ENCODE measurements around the gene PAN3. TPM values are rescaled to one million over a fixed set of nuclear protein-coding genes. Genes with fewer than 3 reads are reported as not detected.

The PAN3 gene
- total and polyA plus RNA-seq, 2 donors: 13.5 to 53.3 TPM

DNA sequence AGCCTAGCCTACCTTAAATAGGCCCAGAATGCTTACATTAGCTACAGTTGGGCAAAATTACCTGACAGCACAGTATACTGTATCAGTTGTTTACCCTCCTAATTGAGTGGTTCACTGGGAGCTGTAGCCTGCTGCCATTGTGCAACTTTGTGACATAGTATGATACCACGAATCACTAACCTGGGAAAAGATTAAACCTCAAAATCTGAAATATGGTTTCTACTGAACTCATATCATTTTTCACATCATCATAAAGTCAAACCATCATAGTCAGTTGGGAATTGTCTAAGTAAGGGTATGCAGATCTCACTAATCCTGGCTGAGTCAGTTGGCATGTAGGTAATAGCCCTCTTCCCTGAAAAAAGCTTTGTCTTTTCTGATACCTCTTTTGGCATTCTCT lies 9.2 kb downstream of the PAN3 start:
- no peak overlapping the region for H3K27ac ChIP-seq (ENCODE audit: low read depth)
- H3K4me3 ChIP-seq (ENCODE audit: low read depth, low read length): no peak overlapping the region
- DNase-seq (ENCODE audit: extremely low spot score): no peak
- no peaks in the 10 kb centered on the region for H3K36me3 ChIP-seq (ENCODE audit: insufficient read depth)
- no peaks in the 10 kb centered on the region for H3K4me1 ChIP-seq (ENCODE audit: insufficient read depth)
- WGBS: 78% methylated on average over 1 of the region's 1 CpG

DNA sequence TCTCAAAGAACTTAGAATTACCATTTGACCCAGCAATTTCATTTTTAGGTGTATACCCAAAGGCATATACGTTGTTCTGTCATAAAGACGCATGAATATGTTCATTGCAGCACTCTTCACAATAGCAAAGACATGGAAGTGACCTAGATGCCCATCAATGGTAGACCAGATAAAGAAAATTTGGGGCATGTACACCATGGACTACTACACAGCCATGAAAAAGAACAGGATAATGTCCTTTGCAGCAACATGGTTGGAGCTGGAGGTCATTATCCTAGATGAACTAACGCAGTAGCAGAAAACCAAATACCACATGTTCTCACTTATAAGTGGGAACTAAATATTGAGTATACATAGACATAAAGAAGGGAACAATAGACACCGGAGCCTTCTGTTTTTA lies 20.7 kb downstream of the PAN3 start:
- Histone ChIP-seq H3K36me3 (ENCODE audit: insufficient read depth) (no peaks in the 10 kb centered on the region), H3K4me1 (ENCODE audit: insufficient read depth) (peaks cover 3% of the 10 kb centered on the region), H3K27ac (ENCODE audit: low read depth) (no peak overlapping the region), H3K4me3 (ENCODE audit: low read depth, low read length) (no peak overlapping the region)
- DNase-seq (ENCODE audit: extremely low spot score): no peak
- 98% methylated on average over 4 of the region's 4 CpGs for WGBS

DNA sequence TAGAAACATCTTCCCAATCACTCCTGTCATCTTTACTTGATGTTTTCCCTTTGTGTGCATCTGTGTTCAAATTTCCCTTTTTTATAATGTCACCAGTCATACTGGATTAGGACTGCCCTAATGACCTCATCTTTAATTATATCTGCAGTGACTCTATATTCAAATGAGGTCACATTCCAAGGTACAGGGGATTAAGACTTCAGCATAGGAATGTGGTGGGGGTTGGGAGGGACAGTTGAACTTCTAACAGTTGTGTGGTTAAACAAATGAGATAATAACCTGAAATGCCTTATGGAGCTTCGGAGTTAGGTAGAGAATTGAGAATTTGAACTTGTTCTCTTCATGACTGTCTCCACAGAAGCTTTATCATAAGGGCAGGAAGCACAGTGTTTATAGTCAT lies 23.0 kb downstream of the PAN3 start:
- Histone ChIP-seq H3K27ac (ENCODE audit: low read depth) (no peak overlapping the region), H3K4me3 (ENCODE audit: low read depth, low read length) (no peak overlapping the region), H3K4me1 (ENCODE audit: insufficient read depth) (peaks cover 4% of the 10 kb centered on the region), H3K36me3 (ENCODE audit: insufficient read depth) (no peaks in the 10 kb centered on the region)
- 39% methylated on average over 1 of the region's 1 CpG for WGBS
- no peak for DNase-seq (ENCODE audit: extremely low spot score)

- Histone ChIP-seq H3K36me3 (ENCODE audit: insufficient read depth) (no peaks in the 10 kb centered on the region), H3K4me3 (ENCODE audit: low read depth, low read length) (no peak overlapping the region), H3K4me1 (ENCODE audit: insufficient read depth) (peaks cover 4% of the 10 kb centered on the region), H3K27ac (ENCODE audit: low read depth) (no peak overlapping the region)
- no peak for DNase-seq (ENCODE audit: extremely low spot score)
- 86% methylated on average over 4 of the region's 4 CpGs for WGBS
These were observed 25.2 kb downstream of the PAN3 start for GRCh38 chr13:28163587-28163986.

DNA sequence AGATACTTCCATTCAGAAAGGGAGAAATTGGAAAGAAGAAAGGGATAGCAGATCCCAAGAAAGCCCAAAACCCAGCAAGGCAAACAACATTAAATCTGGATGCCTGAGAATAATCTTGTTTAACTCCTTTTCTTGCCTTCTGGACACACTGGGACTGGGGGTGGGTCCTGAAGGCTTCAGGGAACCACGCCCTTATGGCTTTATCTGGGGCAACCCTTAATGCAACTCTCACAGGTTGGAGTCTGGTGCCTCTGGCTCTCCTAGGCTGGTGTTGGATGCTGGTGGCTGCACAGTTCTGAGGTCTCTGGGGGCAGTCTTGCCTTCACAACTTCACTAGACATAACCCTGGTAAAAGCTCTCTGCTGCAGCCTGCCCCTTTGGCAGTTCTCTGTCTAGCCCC lies 27.9 kb downstream of the PAN3 start:
- WGBS: 98% methylated on average over 1 of the region's 1 CpG
- H3K27ac ChIP-seq (ENCODE audit: low read depth): no peak overlapping the region

DNA sequence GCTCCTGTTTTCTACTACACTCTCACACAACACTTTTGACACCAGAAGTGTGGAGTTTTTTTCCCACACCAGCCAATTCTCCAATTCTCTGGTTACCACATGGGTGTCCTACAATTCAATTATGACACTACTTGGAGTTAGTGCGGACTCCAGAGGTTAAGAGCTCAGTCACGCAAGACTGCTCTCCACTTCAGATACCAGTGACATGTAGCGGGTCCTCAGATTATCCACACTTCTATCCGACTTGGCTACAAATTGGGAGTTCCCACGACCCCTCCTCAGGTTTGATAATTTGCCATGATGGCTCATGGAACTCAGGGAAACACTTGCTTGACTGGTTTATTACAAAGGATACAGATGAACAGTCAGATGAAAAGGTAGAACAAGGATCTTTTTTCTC lies 32.9 kb downstream of the PAN3 start:
- 97% methylated on average over 5 of the region's 5 CpGs for WGBS
- Histone ChIP-seq H3K27ac (ENCODE audit: low read depth) (no peak overlapping the region), H3K4me1 (ENCODE audit: insufficient read depth) (peaks cover under 1% of the 10 kb centered on the region), H3K4me3 (ENCODE audit: low read depth, low read length) (no peak overlapping the region), H3K36me3 (ENCODE audit: insufficient read depth) (no peaks in the 10 kb centered on the region)
- DNase-seq (ENCODE audit: extremely low spot score): no peak

More for the DNA sequence above, 27.9 kb downstream of the PAN3 start:
- H3K36me3 ChIP-seq (ENCODE audit: insufficient read depth): no peaks in the 10 kb centered on the region
- peaks cover 4% of the 10 kb centered on the region for H3K4me1 ChIP-seq (ENCODE audit: insufficient read depth)
- H3K4me3 ChIP-seq (ENCODE audit: low read depth, low read length): no peak overlapping the region
- no peak for DNase-seq (ENCODE audit: extremely low spot score)

DNA sequence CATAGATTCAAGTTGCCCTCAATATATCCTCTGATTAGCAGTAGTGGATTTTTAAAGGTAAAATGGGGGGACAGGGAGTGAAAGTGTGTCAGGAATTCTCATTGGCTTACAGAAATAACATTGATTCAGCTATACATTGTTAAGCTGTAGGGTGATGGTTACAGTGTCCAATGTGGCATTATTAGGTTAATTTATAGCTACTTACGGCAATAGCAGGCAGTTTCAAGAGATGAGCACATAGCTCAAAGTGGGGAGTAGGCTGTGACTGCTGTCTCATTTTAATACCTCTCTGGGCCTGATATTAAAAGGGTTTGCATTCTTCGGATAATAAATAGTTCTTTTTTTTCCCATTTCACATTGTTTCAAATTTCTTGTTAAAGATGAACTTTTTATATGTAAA lies 34.6 kb downstream of the PAN3 start:
- Histone ChIP-seq H3K4me1 (ENCODE audit: insufficient read depth) (no peaks in the 10 kb centered on the region), H3K36me3 (ENCODE audit: insufficient read depth) (no peaks in the 10 kb centered on the region), H3K4me3 (ENCODE audit: low read depth, low read length) (no peak overlapping the region), H3K27ac (ENCODE audit: low read depth) (no peak overlapping the region)
- WGBS: 48% methylated on average over 2 of the region's 2 CpGs
- no peak for DNase-seq (ENCODE audit: extremely low spot score)

- Histone ChIP-seq H3K4me1 (ENCODE audit: insufficient read depth) (no peaks in the 10 kb centered on the region), H3K27ac (ENCODE audit: low read depth) (no peak overlapping the region), H3K36me3 (ENCODE audit: insufficient read depth) (no peaks in the 10 kb centered on the region), H3K4me3 (ENCODE audit: low read depth, low read length) (no peak overlapping the region)
- DNase-seq (ENCODE audit: extremely low spot score): no peak
These were observed 35.4 kb downstream of the PAN3 start for GRCh38 chr13:28173793-28174192.

DNA sequence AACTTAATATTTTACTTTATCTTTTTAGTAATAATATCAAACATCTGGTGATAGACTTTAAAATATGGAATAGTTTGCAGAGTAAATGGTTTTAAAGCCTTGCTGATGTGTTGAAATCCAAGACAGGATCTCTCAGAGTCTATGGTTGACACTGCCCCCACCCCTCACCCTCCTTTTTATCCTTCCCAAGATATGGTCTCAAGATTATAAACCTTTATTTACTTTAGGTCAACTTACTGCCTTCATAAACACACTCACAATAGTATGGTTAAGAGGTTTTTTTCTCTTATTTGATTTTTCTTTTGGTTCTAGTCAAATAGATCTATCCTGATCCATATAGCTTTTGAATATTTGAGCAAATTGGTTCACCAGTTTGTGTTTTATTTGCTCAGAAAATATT lies 39.0 kb downstream of the PAN3 start:
- H3K4me3 ChIP-seq (ENCODE audit: low read depth, low read length): no peak overlapping the region
- no peaks in the 10 kb centered on the region for H3K4me1 ChIP-seq (ENCODE audit: insufficient read depth)
- DNase-seq (ENCODE audit: extremely low spot score): no peak
- H3K36me3 ChIP-seq (ENCODE audit: insufficient read depth): no peaks in the 10 kb centered on the region
- no peak overlapping the region for H3K27ac ChIP-seq (ENCODE audit: low read depth)

- Histone ChIP-seq H3K4me1 (ENCODE audit: insufficient read depth) (no peaks in the 10 kb centered on the region), H3K27ac (ENCODE audit: low read depth) (no peak overlapping the region), H3K4me3 (ENCODE audit: low read depth, low read length) (no peak overlapping the region), H3K36me3 (ENCODE audit: insufficient read depth) (no peaks in the 10 kb centered on the region)
- WGBS: 89% methylated on average over 1 of the region's 1 CpG
- DNase-seq (ENCODE audit: extremely low spot score): no peak
These were observed 39.5 kb downstream of the PAN3 start for GRCh38 chr13:28177877-28178276.

DNA sequence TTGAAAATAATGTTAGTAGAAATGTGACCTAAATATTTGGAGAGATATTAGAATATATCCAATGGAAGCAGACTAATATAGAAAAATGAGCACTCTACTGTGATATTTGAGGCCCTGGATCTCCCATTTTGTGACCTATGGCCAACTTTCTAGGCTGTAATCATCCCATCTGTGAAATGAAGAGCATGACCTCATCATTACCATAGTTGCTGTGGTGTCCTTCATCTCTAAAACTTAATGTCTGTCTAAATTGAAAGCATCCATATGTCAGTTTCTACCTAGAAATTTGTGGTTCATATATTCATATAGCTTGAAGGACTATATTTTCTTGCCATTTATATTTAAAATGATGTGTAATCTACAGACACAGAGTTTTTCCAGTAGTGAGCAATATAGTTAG lies 41.6 kb downstream of the PAN3 start:
- DNase-seq (ENCODE audit: extremely low spot score): no peak
- no peaks in the 10 kb centered on the region for H3K4me1 ChIP-seq (ENCODE audit: insufficient read depth)
- no peak overlapping the region for H3K4me3 ChIP-seq (ENCODE audit: low read depth, low read length)
- no peaks in the 10 kb centered on the region for H3K36me3 ChIP-seq (ENCODE audit: insufficient read depth)
- H3K27ac ChIP-seq (ENCODE audit: low read depth): no peak overlapping the region

DNA sequence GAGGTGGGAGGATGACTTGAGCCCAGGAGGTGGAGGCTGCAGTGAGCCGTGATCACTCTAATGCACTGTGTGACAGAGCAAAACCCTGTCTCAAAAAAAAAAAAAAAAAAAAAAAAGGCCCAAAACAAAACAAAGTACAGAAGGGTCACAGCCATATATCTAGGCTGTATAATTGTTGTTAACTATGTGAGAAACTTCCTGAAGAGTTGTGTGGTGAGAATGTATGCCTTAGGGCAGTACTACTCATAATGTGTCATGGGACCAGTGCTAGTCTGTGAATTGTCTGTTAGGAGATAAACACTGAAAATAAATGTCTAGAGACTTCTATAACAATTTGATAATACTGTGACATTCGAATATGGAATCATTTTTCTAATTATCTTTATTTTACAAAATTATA lies 43.1 kb downstream of the PAN3 start:
- no peak for DNase-seq (ENCODE audit: extremely low spot score)
- no peak overlapping the region for H3K4me3 ChIP-seq (ENCODE audit: low read depth, low read length)
- H3K27ac ChIP-seq (ENCODE audit: low read depth): no peak overlapping the region
- H3K4me1 ChIP-seq (ENCODE audit: insufficient read depth): no peaks in the 10 kb centered on the region
- no peaks in the 10 kb centered on the region for H3K36me3 ChIP-seq (ENCODE audit: insufficient read depth)
- 92% methylated on average over 2 of the region's 2 CpGs for WGBS

GRCh38 chr13:28185256-28185655 lies 46.9 kb downstream of the PAN3 start:
- no peak overlapping the region for H3K4me3 ChIP-seq (ENCODE audit: low read depth, low read length)
- DNase-seq (ENCODE audit: extremely low spot score): no peak
- WGBS: 64% methylated on average over 2 of the region's 2 CpGs
- no peaks in the 10 kb centered on the region for H3K36me3 ChIP-seq (ENCODE audit: insufficient read depth)
- no peaks in the 10 kb centered on the region for H3K4me1 ChIP-seq (ENCODE audit: insufficient read depth)
- no peak overlapping the region for H3K27ac ChIP-seq (ENCODE audit: low read depth)

DNA sequence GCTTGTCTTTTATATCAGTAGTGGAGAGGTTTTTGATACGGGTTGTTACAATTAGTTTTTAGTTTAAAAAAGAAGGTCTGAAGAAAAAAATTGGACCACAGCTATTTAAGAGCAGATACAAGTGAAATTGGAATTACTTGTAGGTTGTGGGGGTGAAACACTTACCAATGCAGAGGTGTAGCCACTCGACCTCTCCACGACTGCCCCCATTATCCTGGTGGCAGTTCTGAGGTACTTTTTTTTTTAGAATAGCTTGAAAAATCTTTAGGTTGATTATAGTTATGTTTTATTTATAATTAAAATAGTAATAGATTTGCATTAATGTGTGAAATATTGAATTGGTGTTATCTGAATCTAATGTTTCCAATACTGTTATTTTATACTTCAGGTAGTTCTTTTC lies 60.7 kb downstream of the PAN3 start:
- Histone ChIP-seq H3K4me3 (ENCODE audit: low read depth, low read length) (no peak overlapping the region), H3K27ac (ENCODE audit: low read depth) (no peak overlapping the region), H3K36me3 (ENCODE audit: insufficient read depth) (no peaks in the 10 kb centered on the region), H3K4me1 (ENCODE audit: insufficient read depth) (no peaks in the 10 kb centered on the region)
- 88% methylated on average over 3 of the region's 3 CpGs for WGBS
- DNase-seq (ENCODE audit: extremely low spot score): no peak

DNA sequence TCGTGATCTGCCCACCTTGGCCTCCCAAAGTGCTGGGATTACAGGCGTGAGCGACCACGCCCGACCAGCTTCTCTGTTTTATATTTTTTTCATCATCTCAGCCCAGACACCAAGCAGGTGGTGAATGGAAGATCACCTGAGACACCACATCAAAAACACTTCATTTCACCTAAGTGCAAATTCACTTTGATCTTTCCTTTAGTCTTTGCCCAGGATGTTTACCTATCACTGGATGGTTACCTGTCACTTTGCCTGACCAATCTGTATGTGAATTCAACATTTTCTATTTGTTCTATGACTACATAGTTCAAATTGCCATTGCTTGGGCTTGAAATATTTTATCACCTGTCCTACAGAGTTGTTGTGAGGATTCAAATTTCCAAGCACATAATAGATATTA lies 65.7 kb downstream of the PAN3 start:
- H3K4me3 ChIP-seq (ENCODE audit: low read depth, low read length): no peak overlapping the region
- H3K36me3 ChIP-seq (ENCODE audit: insufficient read depth): peaks cover 2% of the 10 kb centered on the region
- 97% methylated on average over 5 of the region's 5 CpGs for WGBS
- H3K27ac ChIP-seq (ENCODE audit: low read depth): no peak overlapping the region
- no peaks in the 10 kb centered on the region for H3K4me1 ChIP-seq (ENCODE audit: insufficient read depth)
- no peak for DNase-seq (ENCODE audit: extremely low spot score)
